Measurements from ENCODE around the gene RBM20. TPM values are rescaled to one million over a fixed set of nuclear protein-coding genes. Genes with fewer than 3 reads are reported as not detected.

Gene RBM20
- total and polyA plus RNA-seq, 2 of the 13 experiments (the other 11 are each of a cell fraction or from before 2014, with no cell fraction given), result 0.02 to 0.22 TPM

DNA sequence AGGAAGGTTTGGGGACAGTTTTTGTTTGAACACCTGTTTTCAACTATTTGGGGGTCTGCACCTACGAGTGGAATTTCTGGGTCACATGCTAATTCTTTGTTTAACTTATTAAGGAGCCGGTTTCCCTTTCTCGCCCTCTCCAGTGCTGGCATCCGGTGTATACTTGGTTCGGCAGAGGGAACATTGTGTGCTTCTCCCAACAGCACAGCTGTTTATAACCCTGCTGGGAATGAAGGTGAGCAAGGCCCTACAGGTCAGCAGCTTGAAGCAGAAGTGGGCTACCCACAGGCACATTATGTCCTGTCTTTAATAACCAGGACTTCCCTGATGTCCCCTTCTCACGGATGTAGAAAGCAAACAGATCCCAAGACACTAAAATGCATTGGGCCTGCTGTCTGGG lies 140.1 kb downstream of the RBM20 start (continued):
- TF ChIP-seq HMGXB4 (CRISPR knock-in tag; IDR thresholded peaks at IDR 0.05; ENCODE audit: borderline replicate concordance in 1 of 2, low read depth in 1 of 2), result no peak
- TF ChIP-seq ZNF318 (CRISPR knock-in tag; IDR thresholded peaks at IDR 0.05), result no peak
- TF ChIP-seq YEATS2 (CRISPR knock-in tag; IDR thresholded peaks at IDR 0.05; ENCODE audit: borderline replicate concordance), result no peak
- no peak for TF ChIP-seq ZNF207 (IDR thresholded peaks at IDR 0.05; ENCODE audit: borderline replicate concordance)
- TF ChIP-seq, protein P1, sequence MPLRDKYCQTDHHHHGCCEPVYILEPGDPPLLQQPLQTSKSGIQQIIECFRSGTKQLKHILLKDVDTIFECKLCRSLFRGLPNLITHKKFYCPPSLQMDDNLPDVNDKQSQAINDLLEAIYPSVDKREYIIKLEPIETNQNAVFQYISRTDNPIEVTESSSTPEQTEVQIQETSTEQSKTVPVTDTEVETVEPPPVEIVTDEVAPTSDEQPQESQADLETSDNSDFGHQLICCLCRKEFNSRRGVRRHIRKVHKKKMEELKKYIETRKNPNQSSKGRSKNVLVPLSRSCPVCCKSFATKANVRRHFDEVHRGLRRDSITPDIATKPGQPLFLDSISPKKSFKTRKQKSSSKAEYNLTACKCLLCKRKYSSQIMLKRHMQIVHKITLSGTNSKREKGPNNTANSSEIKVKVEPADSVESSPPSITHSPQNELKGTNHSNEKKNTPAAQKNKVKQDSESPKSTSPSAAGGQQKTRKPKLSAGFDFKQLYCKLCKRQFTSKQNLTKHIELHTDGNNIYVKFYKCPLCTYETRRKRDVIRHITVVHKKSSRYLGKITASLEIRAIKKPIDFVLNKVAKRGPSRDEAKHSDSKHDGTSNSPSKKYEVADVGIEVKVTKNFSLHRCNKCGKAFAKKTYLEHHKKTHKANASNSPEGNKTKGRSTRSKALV (CRISPR knock-in tag; IDR thresholded peaks at IDR 0.05), result no peak
